GM19351 (cell line): ENCODE measurements around the gene HTR5A.

Experiments used
- ATAC-seq: cut with Tn5 transposase; IDR thresholded peaks from one replicate; pipeline ENCODE4 v1.9.1; 2021; ENCODE audit warnings: mild to moderate bottlenecking, moderate library complexity; ENCODE audit not compliant: unreplicated experiment

Gene HTR5A

GRCh38 chr7:155084969-155085368 is 14.8 kb downstream of the HTR5A start:
- ATAC-seq = no peak

- no peak for ATAC-seq
Observed at GRCh38 chr7:155090684-155091083, 20.6 kb downstream of the HTR5A start.

- no peak for ATAC-seq
Observed at GRCh38 chr7:155093596-155093995, 23.5 kb downstream of the HTR5A start.

GRCh38 chr7:155094636-155095135 is 24.6 kb downstream of the HTR5A start:
- no peak for ATAC-seq

- ATAC-seq = no peak
Observed at GRCh38 chr7:155097338-155097737, 27.2 kb downstream of the HTR5A start.

GRCh38 chr7:155103839-155104238 is 33.7 kb downstream of the HTR5A start:
- no peak for ATAC-seq

- no peak for ATAC-seq
Observed at GRCh38 chr7:155104913-155105312, 34.8 kb downstream of the HTR5A start.

- ATAC-seq = no peak
Observed at GRCh38 chr7:155106356-155106755, 36.2 kb downstream of the HTR5A start.

- ATAC-seq = no peak
Observed at GRCh38 chr7:155107126-155107525, 37.0 kb downstream of the HTR5A start.

GRCh38 chr7:155108144-155108901 is 38.2 kb downstream of the HTR5A start:
- no peak for ATAC-seq

GRCh38 chr7:155109121-155109520 is 39.0 kb downstream of the HTR5A start:
- no peak for ATAC-seq

GRCh38 chr7:155115288-155115687 is 45.2 kb downstream of the HTR5A start:
- no peak for ATAC-seq

GRCh38 chr7:155119801-155120382 is 49.8 kb downstream of the HTR5A start:
- ATAC-seq = no peak

GRCh38 chr7:155120460-155120859 is 50.3 kb downstream of the HTR5A start:
- no peak for ATAC-seq

- no peak for ATAC-seq
Observed at GRCh38 chr7:155122831-155123230, 52.7 kb downstream of the HTR5A start.

- ATAC-seq = no peak
Observed at GRCh38 chr7:155123413-155123812, 53.3 kb downstream of the HTR5A start.

- no peak for ATAC-seq
Observed at GRCh38 chr7:155124706-155125105, 54.6 kb downstream of the HTR5A start.

GRCh38 chr7:155129186-155129585 is 59.1 kb downstream of the HTR5A start:
- ATAC-seq = no peak

- ATAC-seq = no peak
Observed at GRCh38 chr7:155129789-155130188, 59.7 kb downstream of the HTR5A start.

- ATAC-seq = no peak
Observed at GRCh38 chr7:155130493-155130892, 60.4 kb downstream of the HTR5A start.

GRCh38 chr7:155131090-155131489 is 61.0 kb downstream of the HTR5A start:
- no peak for ATAC-seq

- no peak for ATAC-seq
Observed at GRCh38 chr7:155132431-155132830, 62.3 kb downstream of the HTR5A start.
